Endodermal cell (in vitro differentiated cells): ENCODE data around the gene CHD5. TPM values are rescaled to one million over a fixed set of nuclear protein-coding genes. Genes with fewer than 3 reads are reported as not detected.

Source experiments
- DNase-seq: peaks from one replicate; pipeline ENCODE4 v3.0.0-alpha.2; 2017
- H3K27ac ChIP-seq: 2 replicates; pipeline ENCODE4 v1.5.1; 2013; ENCODE audit warnings: mild to moderate bottlenecking, low read depth, low read length, moderate library complexity
- H3K27me3 ChIP-seq: 2 replicates; pipeline ENCODE4 v1.6.1; 2013; ENCODE audit warnings: mild to moderate bottlenecking, low read length, moderate library complexity; ENCODE audit not compliant: insufficient read depth, control insufficient read depth, poor library complexity, severe bottlenecking
- H3K36me3 ChIP-seq: 2 replicates; pipeline ENCODE4 v1.7.0; 2013; ENCODE audit warnings: mild to moderate bottlenecking, low read length, moderate library complexity; ENCODE audit not compliant: control insufficient read depth, insufficient read depth
- H3K4me1 ChIP-seq: one replicate; pipeline ENCODE4 v1.7.0; 2013; ENCODE audit warnings: low read length; ENCODE audit not compliant: control insufficient read depth, insufficient read depth
- H3K4me3 ChIP-seq: 2 replicates; pipeline ENCODE4 v1.5.1; 2013; ENCODE audit warnings: mild to moderate bottlenecking, low read length, moderate library complexity
- H3K9ac ChIP-seq: 2 replicates; pipeline ENCODE4 v1.6.1; 2013; ENCODE audit warnings: mild to moderate bottlenecking, low read length, moderate library complexity; ENCODE audit not compliant: poor library complexity, severe bottlenecking; ENCODE audit errors: extremely low read depth
- H3K9me3 ChIP-seq: 2 replicates; pipeline ENCODE4 v1.6.1; 2013; ENCODE audit warnings: mild to moderate bottlenecking, low read length, moderate library complexity; ENCODE audit not compliant: control insufficient read depth
- H3K27ac Mint-ChIP-seq: 2 replicates; pipeline ENCODE4 v1.8.0; 2020; ENCODE audit warnings: mixed read lengths
- H3K27me3 Mint-ChIP-seq: 2 replicates; pipeline ENCODE4 v1.8.0; 2021; ENCODE audit warnings: mild to moderate bottlenecking, mixed read lengths; ENCODE audit not compliant: insufficient read depth
- H3K36me3 Mint-ChIP-seq: 2 replicates; pipeline ENCODE4 v1.8.0; 2020; ENCODE audit warnings: low read depth, mixed read lengths
- H3K4me1 Mint-ChIP-seq: 2 replicates; pipeline ENCODE4 v1.8.0; 2020; ENCODE audit warnings: mixed read lengths
- H3K4me3 Mint-ChIP-seq: 2 replicates; pipeline ENCODE4 v1.8.0; 2020; ENCODE audit warnings: mild to moderate bottlenecking, moderate library complexity, mixed read lengths
- H3K9me3 Mint-ChIP-seq: 2 replicates; pipeline ENCODE4 v1.8.0; 2020; ENCODE audit warnings: mild to moderate bottlenecking, mixed read lengths
- WGBS, 2 experiments: methylation state at CpG; one replicate each; pipeline versions ENCODE4 v1.1.5 to v1.1.7; 2013; ENCODE audit warnings: missing lambda C conversion rate in 2 of 2, mixed read lengths in 1 of 2; ENCODE audit not compliant: insufficient coverage in 1 of 2, insufficient read length in 1 of 2; 5-methylcytosine and 5-hydroxymethylcytosine counted together
- total RNA-seq, 2 donors: library from RNA; stranded (reverse); fragmentation: NEBNext Ultra II Directional in 1 of 2; extraction: Animal tissue kit (Norgen Biotek cat#: 25700) in 1 of 2; gene quantifications; 2 replicates in 1 of 2; 3 replicates in 1 of 2; pipeline ENCODE4 v1.2.1, GENCODE V29; 2021
- TF ChIP-seq, protein P1 (sequence below): fragments of 200-600 bp; sonication (generic); conservative IDR thresholded peaks from 2 replicates; pipeline ENCODE4 v1.5.0; 2021; ENCODE audit warnings: antibody characterized with exemption, mild to moderate bottlenecking

CHD5 gene
- total RNA-seq, 2 donors from 2014 or later, result 0.40 to 0.69 TPM

GRCh38 chr1:6052543-6053205 lies 127.4 kb downstream of the CHD5 start:
- TF ChIP-seq, protein P1, sequence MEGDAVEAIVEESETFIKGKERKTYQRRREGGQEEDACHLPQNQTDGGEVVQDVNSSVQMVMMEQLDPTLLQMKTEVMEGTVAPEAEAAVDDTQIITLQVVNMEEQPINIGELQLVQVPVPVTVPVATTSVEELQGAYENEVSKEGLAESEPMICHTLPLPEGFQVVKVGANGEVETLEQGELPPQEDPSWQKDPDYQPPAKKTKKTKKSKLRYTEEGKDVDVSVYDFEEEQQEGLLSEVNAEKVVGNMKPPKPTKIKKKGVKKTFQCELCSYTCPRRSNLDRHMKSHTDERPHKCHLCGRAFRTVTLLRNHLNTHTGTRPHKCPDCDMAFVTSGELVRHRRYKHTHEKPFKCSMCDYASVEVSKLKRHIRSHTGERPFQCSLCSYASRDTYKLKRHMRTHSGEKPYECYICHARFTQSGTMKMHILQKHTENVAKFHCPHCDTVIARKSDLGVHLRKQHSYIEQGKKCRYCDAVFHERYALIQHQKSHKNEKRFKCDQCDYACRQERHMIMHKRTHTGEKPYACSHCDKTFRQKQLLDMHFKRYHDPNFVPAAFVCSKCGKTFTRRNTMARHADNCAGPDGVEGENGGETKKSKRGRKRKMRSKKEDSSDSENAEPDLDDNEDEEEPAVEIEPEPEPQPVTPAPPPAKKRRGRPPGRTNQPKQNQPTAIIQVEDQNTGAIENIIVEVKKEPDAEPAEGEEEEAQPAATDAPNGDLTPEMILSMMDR, result peak; percentile 80
- Histone ChIP-seq H3K36me3 (no peaks in the 10 kb centered on the region), H3K27ac (no peak overlapping the region), H3K4me1 (no peaks in the 10 kb centered on the region), H3K9me3 (no peaks in the 10 kb centered on the region), H3K4me3 (no peak overlapping the region), H3K27me3 (no peaks in the 10 kb centered on the region), H3K9ac (no peak overlapping the region)
- H3K9me3 Mint-ChIP-seq, result no peaks in the 10 kb centered on the region
- 2 to 4% methylated on average over 12 to 16 of the region's 16 CpGs for WGBS, 2 experiments
- no peaks in the 10 kb centered on the region for H3K27me3 Mint-ChIP-seq
- no peak overlapping the region for H3K27ac Mint-ChIP-seq
- no peak overlapping the region for H3K4me3 Mint-ChIP-seq
- H3K4me1 Mint-ChIP-seq, result peaks cover 4% of the 10 kb centered on the region
- DNase-seq, result peak; percentile 93
- no peaks in the 10 kb centered on the region for H3K36me3 Mint-ChIP-seq

Other genes with a start within 250 kb of the CHD5 start
- gene NPHP4, start 187.9 kb downstream of the CHD5 start, total RNA-seq, result 10 to 100 TPM; 19.1 to 25.4 TPM
- gene KCNAB2, start 134.4 kb downstream of the CHD5 start, total RNA-seq, result 10 to 100 TPM; 14.9 to 22.9 TPM
- gene RPL22, start 19.3 kb upstream of the CHD5 start, total RNA-seq, result 100 to 1,000 TPM; 409 to 481 TPM
- gene RNF207, start 25.8 kb upstream of the CHD5 start, total RNA-seq, result 1 to 10 TPM; 4.8 to 7.7 TPM
- gene ICMT, start 55.6 kb upstream of the CHD5 start, total RNA-seq, result 10 to 100 TPM; 75.9 to 80.3 TPM
- gene HES3, start 63.9 kb upstream of the CHD5 start, total RNA-seq, result 1 to 10 TPM in 1 of 2 donors, not detected in 1; 2.7 TPM
- 1 to 10 TPM; 2.4 to 2.8 TPM for gene GPR153, start 80.8 kb upstream of the CHD5 start, total RNA-seq
- gene ACOT7, start 213.4 kb upstream of the CHD5 start, total RNA-seq, result 10 to 100 TPM; 51.3 to 70.7 TPM
- gene HES2, start 239.6 kb upstream of the CHD5 start, total RNA-seq, result not detected
- gene ESPN, start 244.5 kb upstream of the CHD5 start, total RNA-seq, result 10 to 100 TPM in 1 of 2 donors, 1 to 10 TPM in 1; 4.1 to 10.5 TPM